GM12864 (cell line): ENCODE results near the gene GABRB3.

ENCODE experiments used
- DNase-seq: peaks from one replicate; pipeline ENCODE4 v3.0.0-alpha.2; 2011; ENCODE audit warnings: low read depth
- H3K4me3 ChIP-seq: 2 replicates; pipeline ENCODE4 v1.5.1; 2011; ENCODE audit warnings: mild to moderate bottlenecking, low read depth, low read length, control low read depth
- TF ChIP-seq, protein P1 (sequence below): IDR thresholded peaks from 2 replicates; pipeline ENCODE4 v1.5.1; 2011; ENCODE audit warnings: low read depth, mild to moderate bottlenecking, moderate library complexity, low read length, control low read depth, inconsistent platforms; ENCODE audit errors: missing control alignments

GABRB3 gene

DNA sequence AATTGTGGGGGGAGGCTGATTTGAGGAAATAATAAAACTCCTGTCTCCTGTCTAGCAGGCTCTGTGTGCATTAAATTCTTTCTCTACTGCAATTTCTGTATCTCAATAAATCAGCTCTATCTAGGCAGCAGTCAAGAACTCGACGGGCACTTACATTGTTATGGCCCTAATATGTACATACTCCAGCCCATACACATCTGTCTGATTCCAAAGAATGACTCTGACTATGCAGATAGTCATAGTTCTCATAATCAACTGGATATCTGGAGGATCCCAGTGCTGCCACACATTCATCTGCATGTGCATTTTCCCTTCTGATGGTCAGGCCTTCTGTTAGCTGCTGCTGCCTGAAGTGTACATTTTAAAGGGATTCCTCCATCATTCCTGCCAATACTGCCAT is 114.6 kb downstream of the GABRB3 start:
- DNase-seq, result no peak
- no peak overlapping the region for H3K4me3 ChIP-seq
- TF ChIP-seq, protein P1, sequence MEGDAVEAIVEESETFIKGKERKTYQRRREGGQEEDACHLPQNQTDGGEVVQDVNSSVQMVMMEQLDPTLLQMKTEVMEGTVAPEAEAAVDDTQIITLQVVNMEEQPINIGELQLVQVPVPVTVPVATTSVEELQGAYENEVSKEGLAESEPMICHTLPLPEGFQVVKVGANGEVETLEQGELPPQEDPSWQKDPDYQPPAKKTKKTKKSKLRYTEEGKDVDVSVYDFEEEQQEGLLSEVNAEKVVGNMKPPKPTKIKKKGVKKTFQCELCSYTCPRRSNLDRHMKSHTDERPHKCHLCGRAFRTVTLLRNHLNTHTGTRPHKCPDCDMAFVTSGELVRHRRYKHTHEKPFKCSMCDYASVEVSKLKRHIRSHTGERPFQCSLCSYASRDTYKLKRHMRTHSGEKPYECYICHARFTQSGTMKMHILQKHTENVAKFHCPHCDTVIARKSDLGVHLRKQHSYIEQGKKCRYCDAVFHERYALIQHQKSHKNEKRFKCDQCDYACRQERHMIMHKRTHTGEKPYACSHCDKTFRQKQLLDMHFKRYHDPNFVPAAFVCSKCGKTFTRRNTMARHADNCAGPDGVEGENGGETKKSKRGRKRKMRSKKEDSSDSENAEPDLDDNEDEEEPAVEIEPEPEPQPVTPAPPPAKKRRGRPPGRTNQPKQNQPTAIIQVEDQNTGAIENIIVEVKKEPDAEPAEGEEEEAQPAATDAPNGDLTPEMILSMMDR, result no peak

DNA sequence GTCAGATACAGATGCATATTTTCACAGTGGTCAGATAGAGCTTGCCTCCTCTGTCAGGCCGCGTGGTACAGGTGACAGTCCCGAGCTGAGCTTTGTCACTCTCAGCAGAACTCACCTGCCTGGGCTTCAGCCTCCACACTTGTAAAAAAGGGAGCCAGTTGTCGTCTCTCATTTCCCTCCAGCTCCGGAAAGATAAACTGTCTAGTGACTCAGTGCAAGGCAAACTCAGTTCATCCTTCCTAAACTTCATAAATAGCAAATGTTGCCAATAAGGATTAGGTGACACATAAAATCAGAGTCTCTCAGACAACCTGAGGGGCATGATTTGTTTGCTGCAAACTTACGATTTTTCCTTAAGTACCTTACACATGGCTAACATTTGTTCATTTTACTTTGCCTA is 116.8 kb downstream of the GABRB3 start:
- TF ChIP-seq, protein P1, result no peak
- DNase-seq, result no peak
- no peak overlapping the region for H3K4me3 ChIP-seq

DNA sequence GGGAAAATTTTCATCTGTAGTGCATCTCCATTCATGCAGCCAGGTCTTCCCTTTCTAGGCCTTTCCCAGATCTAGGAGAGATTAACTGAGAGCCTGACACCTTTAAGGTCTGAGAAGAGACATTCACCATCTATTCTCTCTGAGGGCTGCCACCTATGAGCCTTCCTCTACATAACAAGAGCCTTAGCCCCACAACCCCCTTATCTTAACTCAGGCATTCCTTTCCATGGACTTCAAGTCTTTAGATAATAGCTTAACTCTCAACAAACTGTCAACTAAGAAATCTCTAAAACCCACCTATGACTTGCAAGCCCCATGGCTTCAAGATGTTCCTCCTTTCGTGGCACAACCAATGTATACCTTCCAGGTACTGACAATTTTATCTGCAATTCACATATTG is 121.0 kb downstream of the GABRB3 start:
- TF ChIP-seq, protein P1, result no peak
- no peak for DNase-seq
- H3K4me3 ChIP-seq, result no peak overlapping the region

DNA sequence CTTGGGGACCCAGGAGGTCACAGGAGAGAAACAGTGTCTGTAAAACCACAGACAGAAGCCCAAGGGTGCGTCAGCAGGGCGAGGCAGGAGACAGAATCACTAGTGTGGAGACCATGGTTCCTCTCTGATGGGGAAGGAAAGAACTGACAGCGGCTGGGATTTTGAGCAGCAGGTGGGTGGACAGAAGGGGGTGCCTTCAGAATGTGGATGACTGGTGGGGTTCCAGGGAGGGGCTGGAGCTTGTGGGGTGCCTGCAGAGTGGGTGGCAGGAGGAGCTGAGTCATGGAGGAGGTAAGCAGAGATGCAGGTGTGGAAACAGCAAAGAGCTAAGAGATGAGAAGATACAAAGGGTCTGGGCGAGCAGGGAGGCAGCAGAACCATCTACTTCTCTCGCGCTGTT is 124.2 kb downstream of the GABRB3 start:
- H3K4me3 ChIP-seq, result no peak overlapping the region
- no peak for DNase-seq
- TF ChIP-seq, protein P1, result no peak

DNA sequence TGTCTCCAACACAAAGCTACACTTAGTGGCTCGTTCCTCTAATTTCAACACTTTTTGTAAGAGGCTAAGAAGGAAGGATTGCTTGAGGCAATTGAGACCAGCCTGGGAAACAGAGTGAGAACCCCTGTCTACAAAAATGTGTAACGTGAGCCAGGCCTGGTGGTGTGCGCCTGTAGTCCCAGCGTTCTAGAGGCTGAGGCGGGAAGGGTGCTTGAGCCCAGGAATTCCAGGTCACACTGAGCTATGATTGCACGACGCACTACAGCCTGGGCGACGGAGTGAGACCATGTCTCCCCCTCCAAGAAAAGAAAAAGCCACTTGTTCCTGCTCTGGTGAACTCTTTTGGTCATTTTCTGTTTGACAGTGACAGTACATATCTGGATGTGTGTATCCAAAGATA is 127.9 kb downstream of the GABRB3 start:
- H3K4me3 ChIP-seq, result no peak overlapping the region
- DNase-seq, result no peak
- TF ChIP-seq, protein P1, result no peak

DNA sequence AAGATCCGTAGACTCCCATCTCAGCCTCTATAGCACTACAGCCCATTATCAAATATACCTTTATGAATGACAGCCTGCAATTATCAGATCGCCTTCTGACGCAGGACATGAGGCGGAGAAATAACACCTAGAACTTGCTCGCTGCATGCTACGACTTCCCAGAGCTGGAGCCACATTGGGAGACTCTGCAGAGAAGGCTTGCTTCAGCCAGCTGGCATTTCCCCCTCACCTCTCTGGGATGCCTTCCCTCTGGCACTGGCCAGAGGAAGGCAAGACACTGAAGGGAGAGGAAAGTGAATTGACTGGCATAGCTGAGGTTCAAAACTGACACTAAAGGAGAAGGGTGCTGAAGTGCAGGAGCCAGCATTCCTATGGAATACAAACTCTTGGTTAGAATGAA is 131.7 kb downstream of the GABRB3 start:
- DNase-seq, result no peak
- TF ChIP-seq, protein P1, result no peak
- no peak overlapping the region for H3K4me3 ChIP-seq

DNA sequence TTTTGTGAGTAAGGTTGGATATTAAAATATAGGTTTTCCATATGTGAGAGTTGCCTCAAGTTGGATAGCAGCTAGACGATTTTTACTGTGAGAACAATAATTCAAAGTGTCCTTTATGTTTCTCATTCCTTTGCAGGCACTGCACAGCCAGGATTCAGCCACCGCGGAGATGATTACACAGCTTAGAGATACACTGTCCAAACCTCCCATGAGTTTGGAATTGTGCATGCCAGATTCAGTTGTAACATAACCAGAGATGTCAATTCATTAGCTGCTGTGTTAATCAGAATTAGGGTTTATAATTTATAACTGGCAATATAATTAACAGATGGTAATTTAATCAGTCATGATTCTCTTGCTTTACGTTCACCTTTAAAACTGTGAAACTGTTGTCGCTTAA is 132.3 kb downstream of the GABRB3 start:
- TF ChIP-seq, protein P1, result no peak

More for the DNA sequence above, 132.3 kb downstream of the GABRB3 start:
- no peak for DNase-seq
- H3K4me3 ChIP-seq, result no peak overlapping the region
